NCI-H2081 (cell line): Measurements from ENCODE around the gene TLE1.
A peak's percentile ranks its signal among the peaks of the same experiment; 100 is the strongest.
"Not testable (repeated sequence)": the region's sequence is repeated elsewhere in the genome, so short reads cannot be mapped to it uniquely, and the experiment has no call there.

Source experiments
- DNase-seq, 2 experiments: peaks; one replicate each; lab custom pipeline; 2025; lab: John Stamatoyannopoulos, UW

Gene TLE1

GRCh38 chr9:81601639-81602623 lies 87.4 kb downstream of the TLE1 start:
- DNase-seq, result no peak

- no peak for DNase-seq
Observed at GRCh38 chr9:81600631-81601030, 88.7 kb downstream of the TLE1 start.

- DNase-seq, result no peak
Observed at GRCh38 chr9:81599837-81600236, 89.5 kb downstream of the TLE1 start.

GRCh38 chr9:81598811-81599210 lies 90.5 kb downstream of the TLE1 start:
- no peak for DNase-seq

- DNase-seq, result no peak
Observed at GRCh38 chr9:81598123-81598497, 91.2 kb downstream of the TLE1 start.

- DNase-seq, result no peak
Observed at GRCh38 chr9:81597419-81598122, 91.8 kb downstream of the TLE1 start.

GRCh38 chr9:81596679-81597418 lies 92.5 kb downstream of the TLE1 start:
- no peak for DNase-seq

- peak; percentile 86 to 95 for DNase-seq
Observed at GRCh38 chr9:81595887-81596543, 93.3 kb downstream of the TLE1 start.

GRCh38 chr9:81595293-81595692 lies 94.1 kb downstream of the TLE1 start:
- DNase-seq, result not testable (repeated sequence)

GRCh38 chr9:81594415-81594814 lies 94.9 kb downstream of the TLE1 start:
- DNase-seq, result no peak

GRCh38 chr9:81592887-81593266 lies 96.5 kb downstream of the TLE1 start:
- DNase-seq, result no peak

- DNase-seq, result no peak
Observed at GRCh38 chr9:81591791-81592190, 97.6 kb downstream of the TLE1 start.

- no peak for DNase-seq
Observed at GRCh38 chr9:81590688-81591087, 98.7 kb downstream of the TLE1 start.

- no peak for DNase-seq
Observed at GRCh38 chr9:81589819-81590218, 99.5 kb downstream of the TLE1 start.

- no peak for DNase-seq
Observed at GRCh38 chr9:81589392-81589791, 100.0 kb downstream of the TLE1 start.

GRCh38 chr9:81588148-81588871 lies 101.0 kb downstream of the TLE1 start:
- DNase-seq, result peak; percentile 42 to 80

GRCh38 chr9:81586786-81587185 lies 102.6 kb downstream of the TLE1 start:
- no peak for DNase-seq

- no peak for DNase-seq
Observed at GRCh38 chr9:81585191-81585763, 104.1 kb downstream of the TLE1 start.

- DNase-seq, result no peak
Observed at GRCh38 chr9:81584099-81584498, 105.2 kb downstream of the TLE1 start.

GRCh38 chr9:81581986-81582385 lies 107.4 kb downstream of the TLE1 start:
- DNase-seq, result no peak

- no peak for DNase-seq
Observed at GRCh38 chr9:81579381-81579780, 110.0 kb downstream of the TLE1 start.
